DND-41 (cell line): ENCODE data around the gene ZSWIM4.

ENCODE experiments used
- EZH2 ChIP-seq: IDR thresholded peaks from 3 replicates; pipeline ENCODE4 v1.6.1; 2012; ENCODE audit warnings: borderline replicate concordance, low read depth, mild to moderate bottlenecking, moderate library complexity, low read length, inconsistent platforms; ENCODE audit not compliant: severe bottlenecking
- TF ChIP-seq, protein P1 (sequence below): IDR thresholded peaks from 2 replicates; pipeline ENCODE4 v1.5.1; 2012; ENCODE audit warnings: borderline replicate concordance, low read length, moderate library complexity, mild to moderate bottlenecking; ENCODE audit not compliant: poor library complexity, severe bottlenecking; ENCODE audit errors: extremely low read depth

DNA sequence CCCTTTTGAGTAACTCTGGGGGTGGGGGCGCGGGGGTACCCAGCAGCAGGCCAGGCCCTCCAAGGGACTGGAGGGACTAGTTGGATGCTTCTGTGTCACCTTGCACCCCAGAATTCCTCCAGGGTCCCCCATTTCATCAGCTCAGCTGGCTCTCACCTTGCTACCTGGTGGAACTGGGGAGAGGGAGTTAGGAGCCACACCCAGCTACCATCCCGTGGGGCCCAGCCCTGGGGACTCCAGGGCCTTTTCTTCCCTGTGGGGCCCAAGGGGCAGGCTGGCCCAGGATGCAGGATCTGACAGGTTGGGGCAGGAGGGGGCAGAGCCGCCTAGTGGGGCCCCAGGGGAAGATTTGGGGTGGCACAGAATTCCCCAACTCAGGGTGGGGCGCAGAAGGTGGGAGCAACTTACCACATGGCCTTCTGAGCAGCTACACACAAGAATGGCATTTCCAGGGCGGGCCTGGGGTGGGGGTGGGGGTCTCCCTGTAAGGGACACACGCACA lies 48.9 kb downstream of the ZSWIM4 start:
- TF ChIP-seq, protein P1, sequence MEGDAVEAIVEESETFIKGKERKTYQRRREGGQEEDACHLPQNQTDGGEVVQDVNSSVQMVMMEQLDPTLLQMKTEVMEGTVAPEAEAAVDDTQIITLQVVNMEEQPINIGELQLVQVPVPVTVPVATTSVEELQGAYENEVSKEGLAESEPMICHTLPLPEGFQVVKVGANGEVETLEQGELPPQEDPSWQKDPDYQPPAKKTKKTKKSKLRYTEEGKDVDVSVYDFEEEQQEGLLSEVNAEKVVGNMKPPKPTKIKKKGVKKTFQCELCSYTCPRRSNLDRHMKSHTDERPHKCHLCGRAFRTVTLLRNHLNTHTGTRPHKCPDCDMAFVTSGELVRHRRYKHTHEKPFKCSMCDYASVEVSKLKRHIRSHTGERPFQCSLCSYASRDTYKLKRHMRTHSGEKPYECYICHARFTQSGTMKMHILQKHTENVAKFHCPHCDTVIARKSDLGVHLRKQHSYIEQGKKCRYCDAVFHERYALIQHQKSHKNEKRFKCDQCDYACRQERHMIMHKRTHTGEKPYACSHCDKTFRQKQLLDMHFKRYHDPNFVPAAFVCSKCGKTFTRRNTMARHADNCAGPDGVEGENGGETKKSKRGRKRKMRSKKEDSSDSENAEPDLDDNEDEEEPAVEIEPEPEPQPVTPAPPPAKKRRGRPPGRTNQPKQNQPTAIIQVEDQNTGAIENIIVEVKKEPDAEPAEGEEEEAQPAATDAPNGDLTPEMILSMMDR: no peak
- TF ChIP-seq EZH2: no peak
